ENCODE measurements around the gene ACSM5. TPM values are rescaled to one million over a fixed set of nuclear protein-coding genes. Genes with fewer than 3 reads are reported as not detected.
"Not testable (repeated sequence)": the region's sequence is repeated elsewhere in the genome, so short reads cannot be mapped to it uniquely, and the experiment has no call there.

The ACSM5 gene
- total RNA-seq, 1 donor: not detected

- DNase-seq (ENCODE audit: low read depth): no peak
- no peak for TF ChIP-seq CTCF (IDR thresholded peaks at IDR 0.05; ENCODE audit: insufficient read depth, low read depth, low read length)
- H3K4me3 ChIP-seq (ENCODE audit: low read depth, low read length): no peak overlapping the region
Measured at GRCh38 chr16:20410121-20410723, 888 bp downstream of the ACSM5 start.

- H3K4me3 ChIP-seq (ENCODE audit: low read depth, low read length): no peak overlapping the region
- no peak for DNase-seq (ENCODE audit: low read depth)
- no peak for TF ChIP-seq CTCF (IDR thresholded peaks at IDR 0.05; ENCODE audit: insufficient read depth, low read depth, low read length)
Measured at GRCh38 chr16:20411055-20411454, 1.7 kb downstream of the ACSM5 start.

- no peak for TF ChIP-seq CTCF (IDR thresholded peaks at IDR 0.05; ENCODE audit: insufficient read depth, low read depth, low read length)
- no peak for DNase-seq (ENCODE audit: low read depth)
- H3K4me3 ChIP-seq (ENCODE audit: low read depth, low read length): no peak overlapping the region
Measured at GRCh38 chr16:20415541-20415940, 6.2 kb downstream of the ACSM5 start.

GRCh38 chr16:20419093-20419492 lies 9.8 kb downstream of the ACSM5 start:
- DNase-seq (ENCODE audit: low read depth); H3K4me3 ChIP-seq (ENCODE audit: low read depth, low read length): not testable (repeated sequence)

- H3K4me3 ChIP-seq (ENCODE audit: low read depth, low read length); DNase-seq (ENCODE audit: low read depth): not testable (repeated sequence)
Measured at GRCh38 chr16:20421748-20422147, 12.4 kb downstream of the ACSM5 start.

GRCh38 chr16:20423772-20424128 lies 14.4 kb downstream of the ACSM5 start:
- H3K4me3 ChIP-seq (ENCODE audit: low read depth, low read length); DNase-seq (ENCODE audit: low read depth): not testable (repeated sequence)

GRCh38 chr16:20424129-20424866 lies 15.0 kb downstream of the ACSM5 start:
- no peak for TF ChIP-seq CTCF (IDR thresholded peaks at IDR 0.05; ENCODE audit: insufficient read depth, low read depth, low read length)
- no peak for DNase-seq (ENCODE audit: low read depth)
- H3K4me3 ChIP-seq (ENCODE audit: low read depth, low read length): no peak overlapping the region

- not testable (repeated sequence) for DNase-seq (ENCODE audit: low read depth); H3K4me3 ChIP-seq (ENCODE audit: low read depth, low read length)
Measured at GRCh38 chr16:20427401-20427797, 18.1 kb downstream of the ACSM5 start.

- DNase-seq (ENCODE audit: low read depth): not testable (repeated sequence)
Measured at GRCh38 chr16:20429499-20429898, 20.2 kb downstream of the ACSM5 start.

GRCh38 chr16:20430480-20430879 lies 21.1 kb downstream of the ACSM5 start:
- DNase-seq (ENCODE audit: low read depth); H3K4me3 ChIP-seq (ENCODE audit: low read depth, low read length): not testable (repeated sequence)

More at GRCh38 chr16:20429499-20429898, 20.2 kb downstream of the ACSM5 start:
- not testable (repeated sequence) for H3K4me3 ChIP-seq (ENCODE audit: low read depth, low read length)
